HFF-Myc (cell line): Measurements from ENCODE around the gene HNRNPK.

Experiments used
- DNase-seq: peaks from one replicate; pipeline ENCODE4 v3.0.0-alpha.2; 2011; ENCODE audit warnings: low read depth; ENCODE audit errors: extremely low read depth
- H3K4me3 ChIP-seq: replicated peaks from 2 replicates; pipeline ENCODE4 v1.5.1; 2011; ENCODE audit warnings: low read depth, mild to moderate bottlenecking, control low read depth, low read length
- CTCF ChIP-seq: IDR thresholded peaks from 2 replicates; pipeline ENCODE4 v1.5.1; 2012; ENCODE audit warnings: mild to moderate bottlenecking, low read depth, low read length, control low read depth; ENCODE audit errors: missing control alignments

Gene HNRNPK

GRCh38 chr9:83979812-83980394 lies at the start of gene HNRNPK:
HNRNPK (minus strand) TSS chr9:83980215; CDS start chr9:83978252, 1,963 bp downstream.
- TF ChIP-seq CTCF = no peak
- H3K4me3 ChIP-seq = peak within 1 kb of the TSS; percentile 77
- DNase-seq = peak; percentile 89

DNA sequence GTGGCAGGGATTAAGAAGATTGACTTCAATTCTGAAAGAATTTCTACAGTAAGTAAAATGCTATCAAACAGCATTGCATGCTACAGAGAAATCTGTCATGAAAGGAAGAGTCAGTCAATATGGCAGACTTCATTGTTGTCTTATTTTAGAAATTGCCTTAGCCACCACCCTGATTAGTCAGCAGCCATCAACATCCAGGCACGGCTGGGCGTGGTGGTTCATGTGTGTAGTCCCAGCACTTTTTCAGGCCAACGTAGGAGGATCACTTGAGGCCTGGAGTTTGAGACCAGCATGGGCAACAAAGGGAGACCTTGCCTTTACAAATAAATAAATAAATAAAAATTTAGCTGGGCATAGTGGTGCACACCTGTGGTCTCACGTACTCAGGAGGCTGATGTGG lies 47.2 kb upstream of the HNRNPK start:
- no peak overlapping the region for H3K4me3 ChIP-seq
- DNase-seq = no peak
- TF ChIP-seq CTCF = no peak

DNA sequence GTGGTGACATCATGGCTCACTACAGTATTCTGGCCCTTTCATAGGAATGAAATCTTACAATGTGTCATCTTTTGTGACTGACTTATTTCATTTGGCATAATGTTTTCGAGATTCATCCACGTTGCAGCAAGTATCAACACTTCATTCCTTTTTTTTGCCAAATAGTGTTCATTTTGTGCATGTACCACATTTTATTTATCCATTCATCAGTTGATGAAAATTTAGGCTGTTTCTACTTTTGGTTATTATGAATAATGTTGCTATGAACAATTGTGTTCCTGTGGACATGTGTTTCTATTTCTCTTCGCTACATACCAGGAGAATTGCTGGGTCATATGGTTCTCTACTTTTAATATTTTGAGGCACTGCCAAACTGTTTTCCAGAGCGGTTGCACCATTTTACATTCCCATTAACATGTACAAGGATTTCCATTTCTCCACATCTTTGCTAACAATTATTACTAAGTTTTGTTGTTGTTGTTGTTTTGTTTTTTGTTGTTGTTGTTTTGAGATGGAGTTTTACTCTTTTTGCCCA lies 44.1 kb upstream of the HNRNPK start:
- no peak for TF ChIP-seq CTCF
- H3K4me3 ChIP-seq = no peak overlapping the region
- no peak for DNase-seq

GRCh38 chr9:84007662-84008061 lies 27.6 kb upstream of the HNRNPK start:
- H3K4me3 ChIP-seq = no peak overlapping the region
- no peak for TF ChIP-seq CTCF
- no peak for DNase-seq

DNA sequence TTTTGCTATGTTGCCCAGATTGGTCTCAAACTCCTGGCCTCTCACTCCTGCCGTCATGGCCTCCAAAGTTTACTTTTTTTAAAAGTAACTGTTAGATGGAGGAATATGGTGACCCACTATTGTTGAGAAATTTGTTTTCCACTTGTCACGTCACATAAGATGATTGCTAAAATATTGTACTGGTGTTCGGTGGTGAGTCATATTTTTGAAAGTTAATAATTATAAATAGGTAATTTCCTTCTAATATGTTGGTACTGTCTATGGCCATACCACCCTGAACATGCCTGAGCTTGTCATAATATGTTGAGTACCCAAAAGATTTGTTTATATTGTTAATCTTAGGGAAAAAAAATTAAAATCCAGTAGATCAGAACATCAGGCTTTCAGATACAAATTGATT lies 23.2 kb upstream of the HNRNPK start:
- TF ChIP-seq CTCF = no peak
- H3K4me3 ChIP-seq = no peak overlapping the region
- no peak for DNase-seq

DNA sequence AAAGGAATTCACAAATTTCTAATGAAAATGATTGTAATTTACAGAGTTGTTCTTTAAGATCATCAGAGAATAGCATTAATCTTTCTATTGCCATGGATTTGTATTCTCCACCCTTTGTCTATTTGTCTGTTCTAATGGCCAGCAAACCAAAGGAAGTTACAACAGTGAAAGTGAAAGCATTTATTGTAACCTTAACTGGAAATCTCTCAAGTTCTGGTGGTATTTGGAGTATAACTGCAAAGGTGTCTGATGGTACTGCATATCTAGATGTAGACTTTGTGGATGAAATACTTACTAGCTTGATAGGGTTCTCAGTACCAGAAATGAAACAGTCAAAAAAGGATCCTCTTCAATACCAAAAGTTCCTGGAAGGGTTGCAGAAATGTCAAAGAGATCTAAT lies 22.3 kb upstream of the HNRNPK start:
- no peak for TF ChIP-seq CTCF
- H3K4me3 ChIP-seq = no peak overlapping the region
- no peak for DNase-seq

- TF ChIP-seq CTCF = no peak
- DNase-seq = no peak
- no peak overlapping the region for H3K4me3 ChIP-seq
These were observed 21.6 kb upstream of the HNRNPK start for GRCh38 chr9:84001621-84002020.
